Mesodermal cell (in vitro differentiated cells): Measurements from ENCODE around the gene DCD.

Experiments
- H3K27ac ChIP-seq: 2 replicates; pipeline ENCODE4 v1.7.0; 2013; ENCODE audit warnings: mild to moderate bottlenecking, low read depth, low read length, moderate library complexity; ENCODE audit not compliant: severe bottlenecking
- H3K36me3 ChIP-seq: 2 replicates; pipeline ENCODE4 v1.7.1; 2013; ENCODE audit warnings: mild to moderate bottlenecking, low read length, moderate library complexity; ENCODE audit not compliant: control insufficient read depth, insufficient read depth
- H3K4me1 ChIP-seq: one replicate; pipeline ENCODE4 v1.7.1; 2013; ENCODE audit warnings: mild to moderate bottlenecking, low read length; ENCODE audit not compliant: insufficient read depth, control insufficient read depth, poor library complexity, severe bottlenecking
- H3K4me3 ChIP-seq: 2 replicates; pipeline ENCODE4 v1.7.0; 2013; ENCODE audit warnings: low read length, control low read depth, mild to moderate bottlenecking; ENCODE audit not compliant: insufficient read depth, poor library complexity, severe bottlenecking; ENCODE audit errors: extremely low read depth
- H3K9me3 ChIP-seq: 2 replicates; pipeline ENCODE4 v1.7.1; 2013; ENCODE audit warnings: mild to moderate bottlenecking, low read length, moderate library complexity; ENCODE audit not compliant: control insufficient read depth
- WGBS, 2 experiments: methylation state at CpG; one replicate each; pipeline ENCODE4 v1.1.5; 2013; ENCODE audit warnings: missing lambda C conversion rate in 2 of 2; ENCODE audit not compliant: insufficient coverage in 2 of 2; 5-methylcytosine and 5-hydroxymethylcytosine counted together

The DCD gene

GRCh38 chr12:54629925-54630324 is 18.2 kb downstream of the DCD start:
- no peak overlapping the region for H3K27ac ChIP-seq

GRCh38 chr12:54628186-54628846 is 19.8 kb downstream of the DCD start:
- Histone ChIP-seq H3K36me3 (no peaks in the 10 kb centered on the region), H3K27ac (no peak overlapping the region), H3K4me1 (no peaks in the 10 kb centered on the region), H3K4me3 (no peak overlapping the region), H3K9me3 (peaks cover 10% of the 10 kb centered on the region)
- 86 to 95% methylated on average over 3 of the region's 3 CpGs for WGBS, 2 experiments

More at GRCh38 chr12:54629925-54630324, 18.2 kb downstream of the DCD start:
- Histone ChIP-seq H3K4me1 (no peaks in the 10 kb centered on the region), H3K9me3 (peaks cover 10% of the 10 kb centered on the region), H3K36me3 (no peaks in the 10 kb centered on the region), H3K4me3 (no peak overlapping the region)
- 64 to 73% methylated on average over 1 of the region's 2 CpGs for WGBS, 2 experiments

GRCh38 chr12:54627304-54627703 is 20.9 kb downstream of the DCD start:
- no peaks in the 10 kb centered on the region for H3K36me3 ChIP-seq
- no peak overlapping the region for H3K4me3 ChIP-seq
- peaks cover 10% of the 10 kb centered on the region for H3K9me3 ChIP-seq
- H3K27ac ChIP-seq, result no peak overlapping the region
- 91 to 94% methylated on average over 2 to 3 of the region's 3 CpGs for WGBS, 2 experiments
- no peaks in the 10 kb centered on the region for H3K4me1 ChIP-seq

GRCh38 chr12:54625598-54625997 is 22.6 kb downstream of the DCD start:
- no peaks in the 10 kb centered on the region for H3K36me3 ChIP-seq
- H3K4me3 ChIP-seq, result no peak overlapping the region
- H3K4me1 ChIP-seq, result no peaks in the 10 kb centered on the region

GRCh38 chr12:54624315-54625279 is 23.6 kb downstream of the DCD start:
- no peaks in the 10 kb centered on the region for H3K4me1 ChIP-seq
- 92 to 100% methylated on average over 1 to 2 of the region's 5 CpGs for WGBS, 2 experiments
- H3K36me3 ChIP-seq, result no peaks in the 10 kb centered on the region
- no peak overlapping the region for H3K27ac ChIP-seq
- peaks cover 10% of the 10 kb centered on the region for H3K9me3 ChIP-seq
- no peak overlapping the region for H3K4me3 ChIP-seq

More at GRCh38 chr12:54625598-54625997, 22.6 kb downstream of the DCD start:
- Histone ChIP-seq H3K27ac (no peak overlapping the region), H3K9me3 (peaks cover 10% of the 10 kb centered on the region)

- peaks cover 3% of the 10 kb centered on the region for H3K9me3 ChIP-seq
- H3K27ac ChIP-seq, result no peak overlapping the region
- H3K4me3 ChIP-seq, result no peak overlapping the region
- H3K36me3 ChIP-seq, result no peaks in the 10 kb centered on the region
- H3K4me1 ChIP-seq, result no peaks in the 10 kb centered on the region
Measured at GRCh38 chr12:54622463-54623183, 25.5 kb downstream of the DCD start.

GRCh38 chr12:54616933-54617680 is 31.1 kb downstream of the DCD start:
- H3K4me1 ChIP-seq, result no peaks in the 10 kb centered on the region
- H3K4me3 ChIP-seq, result no peak overlapping the region
- H3K27ac ChIP-seq, result no peak overlapping the region
- WGBS, 2 experiments, result 91 to 92% methylated on average over 5 of the region's 6 CpGs
- H3K9me3 ChIP-seq, result no peaks in the 10 kb centered on the region
- H3K36me3 ChIP-seq, result no peaks in the 10 kb centered on the region

- Histone ChIP-seq H3K9me3 (no peaks in the 10 kb centered on the region), H3K4me3 (no peak overlapping the region), H3K27ac (no peak overlapping the region), H3K36me3 (no peaks in the 10 kb centered on the region), H3K4me1 (peaks cover 2% of the 10 kb centered on the region)
- 60 to 92% methylated on average over 1 of the region's 1 CpG for WGBS, 2 experiments
Measured at GRCh38 chr12:54612225-54612750, 35.9 kb downstream of the DCD start.

- Histone ChIP-seq H3K9me3 (no peaks in the 10 kb centered on the region), H3K27ac (no peak overlapping the region), H3K4me3 (no peak overlapping the region), H3K36me3 (no peaks in the 10 kb centered on the region), H3K4me1 (peaks cover 2% of the 10 kb centered on the region)
- 60 to 86% methylated on average over 1 of the region's 3 CpGs for WGBS, 2 experiments
Measured at GRCh38 chr12:54611715-54612149, 36.4 kb downstream of the DCD start.

- H3K36me3 ChIP-seq, result no peaks in the 10 kb centered on the region
- H3K9me3 ChIP-seq, result no peaks in the 10 kb centered on the region
- H3K4me3 ChIP-seq, result no peak overlapping the region
- no peak overlapping the region for H3K27ac ChIP-seq
- 80 to 100% methylated on average over 1 to 2 of the region's 2 CpGs for WGBS, 2 experiments
- peaks cover 6% of the 10 kb centered on the region for H3K4me1 ChIP-seq
Measured at GRCh38 chr12:54608769-54609168, 39.4 kb downstream of the DCD start.
